Pulmonary artery endothelial cell (primary cell): ENCODE measurements around the gene LBX1. TPM values are rescaled to one million over a fixed set of nuclear protein-coding genes. Genes with fewer than 3 reads are reported as not detected.
A peak's percentile ranks its signal among the peaks of the same experiment; 100 is the strongest.

Experiments
- DNase-seq: peaks from one replicate; pipeline ENCODE4 v3.0.0-alpha.2; 2011; ENCODE audit warnings: low read depth, low spot score
- total RNA-seq: library from RNA; depleted of rRNA; stranded (reverse); fragments of >200 nt; gene quantifications from 2 replicates; pipeline ENCODE4 v1.2.3, GENCODE V29; 2014

LBX1 gene
- total RNA-seq: not detected in 2 replicates

GRCh38 chr10:101229266-101230182, at the start of gene LBX1:
Gene LBX1 (minus strand): TSS chr10:101229463. CDS start chr10:101228815, 648 bp downstream.
- no peak for DNase-seq

DNA sequence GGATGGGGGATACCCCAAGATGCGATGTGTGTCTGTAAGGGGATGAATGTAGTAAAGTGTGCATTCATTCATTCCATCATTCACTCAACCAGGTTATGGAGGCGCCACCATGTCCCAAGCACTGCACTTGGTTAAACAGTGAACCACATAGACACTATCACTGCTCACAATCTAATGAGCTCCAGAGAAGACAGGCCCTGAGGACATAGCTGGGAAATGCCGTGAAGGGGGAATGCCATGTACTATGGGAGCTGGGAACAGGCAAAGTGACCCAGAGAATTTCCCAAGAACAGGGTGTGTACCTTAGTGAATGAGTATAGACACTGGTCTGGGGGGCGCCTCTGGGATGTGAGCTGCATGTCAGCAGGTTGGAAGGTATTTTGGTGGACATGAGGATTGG, 44.5 kb upstream of the LBX1 start:
- no peak for DNase-seq

DNA sequence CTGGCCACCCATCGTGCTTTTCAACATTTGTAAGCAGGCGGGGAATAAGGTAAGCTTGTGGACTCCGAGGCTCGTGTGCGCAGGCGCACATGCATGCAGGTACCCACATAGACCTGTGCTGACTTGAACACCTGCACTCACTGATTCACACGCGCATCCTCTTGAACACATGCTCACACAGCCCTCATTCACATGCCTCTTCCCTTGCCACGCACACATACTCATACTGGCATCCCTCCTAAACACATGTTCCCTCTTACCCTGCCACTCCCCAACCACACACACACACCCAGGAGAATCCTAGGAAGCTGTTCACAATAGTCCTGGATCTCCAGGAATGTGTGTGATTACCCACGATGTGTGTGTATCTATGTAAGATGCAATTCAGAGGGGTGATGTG, 44.1 kb upstream of the LBX1 start:
- no peak for DNase-seq

- DNase-seq: peak; percentile 7
Measured at GRCh38 chr10:101272229-101272868, 43.1 kb upstream of the LBX1 start.

DNA sequence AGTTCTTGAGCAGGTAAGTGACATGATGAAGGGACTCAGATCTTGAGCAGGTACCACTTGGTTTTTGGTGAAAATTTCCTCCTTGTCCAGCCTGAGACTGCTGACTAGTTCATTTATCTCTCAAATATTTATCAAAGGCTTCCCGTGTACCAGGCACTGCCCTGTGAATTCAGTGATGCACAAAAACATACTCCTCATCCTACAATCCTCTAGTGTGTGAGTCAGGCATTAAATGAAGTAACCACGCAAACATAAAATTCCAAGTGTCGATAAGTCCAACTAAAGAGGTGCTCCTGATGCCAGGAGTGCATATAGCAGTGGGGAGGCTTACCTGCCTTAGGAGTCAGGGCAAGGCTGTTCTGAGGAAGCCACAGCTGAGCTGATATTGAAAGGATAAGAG, 41.5 kb upstream of the LBX1 start:
- DNase-seq: no peak

GRCh38 chr10:101267776-101268175, 38.5 kb upstream of the LBX1 start:
- DNase-seq: no peak

- DNase-seq: no peak
Measured at GRCh38 chr10:101267290-101267680, 38.0 kb upstream of the LBX1 start.

GRCh38 chr10:101266381-101267289, 37.4 kb upstream of the LBX1 start:
- DNase-seq: no peak

DNA sequence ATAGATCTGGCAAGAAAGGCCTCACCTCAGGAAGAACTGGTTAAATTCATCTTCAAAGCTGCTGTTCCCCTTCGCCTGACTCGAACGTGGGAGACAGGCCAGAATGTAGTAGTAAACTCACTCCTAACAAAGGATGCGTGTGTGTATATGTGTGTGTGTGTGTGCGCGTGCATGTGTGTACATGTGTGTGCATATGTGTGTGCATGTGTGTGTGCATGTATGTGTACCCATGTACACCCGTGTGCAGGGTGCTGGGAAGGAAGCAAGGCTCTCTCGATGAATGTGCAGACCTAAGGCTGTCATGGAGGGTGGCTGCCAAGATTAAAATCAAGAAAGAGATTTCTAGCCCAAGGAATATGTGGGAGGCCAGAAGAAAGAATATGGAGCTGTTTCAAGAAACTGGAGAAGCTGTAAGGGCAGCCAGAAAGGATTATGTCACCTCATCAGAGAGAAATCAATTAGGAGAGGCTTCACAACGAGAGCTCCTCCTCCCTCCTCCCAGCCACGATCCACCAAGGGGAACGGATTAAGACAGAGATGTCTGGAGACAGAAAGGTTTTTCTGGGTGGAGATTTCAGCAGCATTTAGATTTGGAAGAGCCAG, 34.0 kb upstream of the LBX1 start:
- no peak for DNase-seq

GRCh38 chr10:101262147-101262546, 32.9 kb upstream of the LBX1 start:
- no peak for DNase-seq

GRCh38 chr10:101261702-101262101, 32.4 kb upstream of the LBX1 start:
- DNase-seq: no peak

DNA sequence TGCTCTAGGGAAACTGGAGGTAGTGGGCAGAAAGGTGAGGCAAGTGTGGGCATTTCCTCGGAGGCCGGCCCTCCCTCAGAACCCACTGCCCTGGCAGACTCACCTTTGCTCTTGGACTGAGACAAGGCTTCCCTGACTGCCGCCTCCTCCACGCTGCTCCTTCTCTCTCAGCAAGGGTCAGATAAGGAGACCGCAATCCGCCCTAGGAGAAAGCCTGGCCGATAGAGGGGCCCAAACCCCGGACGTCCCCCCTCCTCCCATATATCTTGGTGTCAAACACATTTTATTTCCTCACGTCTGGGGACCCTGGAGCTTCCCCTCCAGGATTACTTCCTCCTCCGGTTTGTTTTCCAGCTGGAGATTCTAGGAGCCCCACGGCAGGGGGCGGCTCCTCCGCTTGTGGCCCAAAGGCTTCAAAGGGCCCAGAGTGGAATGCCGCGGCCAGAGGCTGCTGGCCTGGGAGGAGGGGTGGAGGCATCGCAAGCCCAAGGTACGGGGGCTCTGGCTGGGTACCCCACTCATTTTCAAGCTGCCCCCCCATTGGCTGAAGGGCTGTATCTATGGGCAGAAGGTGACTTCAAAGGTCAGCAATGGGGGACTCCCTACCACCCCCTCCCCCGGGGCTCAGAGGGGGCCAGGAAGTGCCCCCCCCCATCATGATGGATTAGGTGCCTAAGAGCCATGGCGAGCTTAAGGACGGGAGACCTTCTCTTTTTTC, 31.7 kb upstream of the LBX1 start:
- no peak for DNase-seq

GRCh38 chr10:101258179-101258885, 29.1 kb upstream of the LBX1 start:
- no peak for DNase-seq

GRCh38 chr10:101257491-101257890, 28.2 kb upstream of the LBX1 start:
- no peak for DNase-seq

DNA sequence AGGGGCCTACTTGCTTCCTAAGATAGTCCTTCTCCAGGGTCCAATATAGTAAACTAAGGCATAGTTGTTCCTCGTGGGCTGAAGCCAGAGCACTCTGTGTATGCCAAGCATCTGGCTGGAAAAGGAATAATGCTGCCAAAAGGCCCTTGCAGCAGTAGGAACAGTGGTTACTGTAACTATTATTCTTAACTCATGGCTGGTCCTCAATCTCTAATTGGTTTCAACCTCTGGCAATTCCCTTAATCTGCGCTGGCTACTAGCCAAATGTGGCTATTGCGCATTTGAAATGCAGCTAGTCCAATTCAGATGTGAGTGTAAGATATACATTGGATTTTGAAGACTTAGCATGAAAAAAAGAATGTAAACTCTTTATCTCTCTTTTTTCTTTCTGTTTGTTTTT, 27.8 kb upstream of the LBX1 start:
- DNase-seq: no peak

GRCh38 chr10:101256387-101256786, 27.1 kb upstream of the LBX1 start:
- no peak for DNase-seq

- no peak for DNase-seq
Measured at GRCh38 chr10:101250136-101250535, 20.9 kb upstream of the LBX1 start.

DNA sequence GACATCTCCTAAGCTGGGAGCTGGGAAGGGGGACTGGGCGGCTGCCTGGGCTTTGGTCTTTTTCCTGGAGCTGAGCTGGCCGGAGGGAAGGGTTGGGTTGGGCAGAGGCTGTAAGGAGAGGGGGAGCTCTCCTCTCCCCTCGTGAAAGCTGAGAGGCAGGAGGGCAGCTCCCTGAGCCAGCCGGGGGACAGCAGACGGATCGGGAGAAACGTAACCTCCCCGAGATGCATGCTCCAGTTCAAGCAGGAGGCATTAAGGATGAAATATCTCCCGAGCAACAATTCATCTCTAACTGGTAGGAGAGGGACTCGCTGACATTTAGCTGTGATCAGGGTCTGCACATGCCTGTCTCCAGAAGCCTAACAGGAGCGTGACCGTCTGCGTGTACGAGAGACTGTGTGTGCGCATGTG, 19.9 kb upstream of the LBX1 start:
- DNase-seq: no peak

DNA sequence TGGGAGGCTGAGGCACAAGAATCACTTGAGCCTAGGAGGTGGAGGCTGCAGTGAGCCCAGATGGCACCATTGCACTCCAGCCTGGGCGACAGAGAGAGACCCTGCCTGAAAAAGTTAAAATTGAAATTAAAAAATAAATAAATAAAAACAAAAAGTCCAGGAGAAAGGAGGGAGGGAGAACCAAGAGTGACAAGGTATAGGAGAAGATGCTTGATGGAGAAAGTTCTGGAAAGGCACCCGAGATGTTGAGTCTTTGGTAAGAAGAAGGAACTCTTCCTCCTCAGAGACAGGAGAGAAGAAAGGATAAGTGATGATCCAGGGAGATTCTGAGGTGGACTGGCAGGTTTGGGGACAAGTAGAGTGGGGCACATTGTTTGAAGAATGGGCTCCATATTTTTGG, 17.4 kb upstream of the LBX1 start:
- DNase-seq: no peak
